Stimulated activated CD8-positive, alpha-beta memory T cell treated with anti-CD3 and anti-CD28 coated beads, Interleukin-7, amount 100 ng/mL, for 4 hours (primary cell): ENCODE data around the gene APEH.

Experiments
- DNase-seq, 2 donors: peaks; one replicate each; pipeline ENCODE4 v3.0.0-alpha.2; 2020; ENCODE audit warnings: low read depth in 2 of 2

APEH gene

DNA sequence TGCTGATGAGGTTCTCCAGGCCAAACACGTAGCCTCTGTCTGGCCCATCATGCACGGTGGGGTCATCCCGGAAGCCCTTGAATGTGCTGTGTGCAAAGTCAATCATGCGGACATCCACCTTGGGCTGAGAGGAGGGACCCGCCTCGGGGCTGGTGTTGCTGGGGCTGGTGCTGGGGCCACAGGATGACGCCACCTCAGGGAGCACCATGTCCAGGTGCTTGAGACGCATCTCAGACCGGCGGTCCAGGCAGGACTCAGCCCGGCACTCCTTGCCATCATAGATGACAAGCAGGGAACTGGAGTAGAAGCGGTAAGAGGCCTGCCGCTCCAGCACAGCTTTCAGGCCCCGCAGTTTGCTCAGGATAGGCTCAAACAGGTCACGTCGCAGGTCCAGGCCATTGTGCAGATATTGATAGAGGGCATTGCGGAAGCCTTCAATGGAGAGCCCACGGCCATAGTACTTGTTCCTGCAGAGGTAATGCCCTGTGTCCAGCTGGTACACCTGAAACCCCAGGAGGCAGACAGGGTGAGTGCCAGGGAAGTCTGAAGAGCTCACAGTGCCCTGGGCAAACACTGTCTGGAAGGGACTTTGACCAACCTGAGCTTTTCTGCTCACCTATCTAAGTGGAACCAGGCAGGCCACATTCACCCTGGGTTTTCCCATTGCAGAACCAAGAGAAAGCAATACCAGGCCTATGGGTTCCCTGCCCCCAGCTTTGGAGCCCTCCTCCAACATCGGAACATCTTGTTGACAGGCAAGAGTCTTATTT, 53.2 kb downstream of the APEH start:
- no peak for DNase-seq

DNA sequence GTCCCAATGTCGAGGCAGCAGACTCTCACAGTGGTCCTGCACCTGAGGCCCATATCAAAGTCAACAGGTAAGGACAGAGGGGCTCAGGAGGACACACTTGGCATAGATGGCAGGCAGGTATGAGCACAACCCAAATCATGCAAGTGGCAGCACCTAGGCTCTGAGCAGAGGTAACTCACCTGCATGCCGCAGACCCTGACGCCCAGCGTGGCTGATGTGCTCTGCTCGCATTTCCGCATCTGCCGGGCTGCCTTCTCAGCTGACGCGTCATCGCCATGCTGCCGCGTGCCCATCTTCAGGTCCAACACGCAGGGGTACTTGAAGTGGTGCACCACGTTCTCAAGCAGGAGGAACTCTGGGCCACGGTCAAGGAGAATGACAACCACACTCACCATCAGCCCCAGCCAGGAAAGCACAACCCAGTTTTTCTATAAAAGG, 53.8 kb downstream of the APEH start:
- no peak for DNase-seq

DNA sequence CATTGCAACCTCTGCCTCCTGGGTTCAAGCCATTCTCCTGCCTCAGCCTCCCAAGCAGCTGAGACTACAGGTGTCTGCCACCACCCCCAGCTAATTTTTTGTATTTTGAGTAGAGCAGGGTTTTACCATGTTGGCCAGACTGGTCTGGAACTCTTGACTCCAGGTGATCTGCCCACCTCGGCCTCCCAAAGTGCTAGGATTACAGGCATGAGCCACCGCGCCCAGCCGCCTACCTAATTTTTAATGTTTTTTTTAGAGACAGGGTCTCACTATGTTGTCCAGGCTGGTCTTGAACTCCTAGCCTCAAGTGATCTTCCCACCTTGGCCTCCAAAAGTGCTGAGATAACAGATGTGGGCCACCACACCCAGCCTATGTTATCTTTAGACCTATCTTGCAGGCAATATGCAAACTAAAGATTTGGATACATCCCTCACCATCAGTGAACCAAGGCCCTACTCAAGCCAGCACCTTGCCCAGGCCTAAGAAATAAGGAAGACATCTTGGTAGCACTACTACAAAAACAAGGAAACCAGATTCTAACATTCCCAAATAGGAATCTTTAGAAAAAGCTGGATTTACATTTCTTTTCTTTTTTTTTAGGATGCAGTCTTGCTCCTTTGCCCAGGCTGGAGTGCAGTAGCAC, 55.9 kb downstream of the APEH start:
- DNase-seq, result no peak

DNA sequence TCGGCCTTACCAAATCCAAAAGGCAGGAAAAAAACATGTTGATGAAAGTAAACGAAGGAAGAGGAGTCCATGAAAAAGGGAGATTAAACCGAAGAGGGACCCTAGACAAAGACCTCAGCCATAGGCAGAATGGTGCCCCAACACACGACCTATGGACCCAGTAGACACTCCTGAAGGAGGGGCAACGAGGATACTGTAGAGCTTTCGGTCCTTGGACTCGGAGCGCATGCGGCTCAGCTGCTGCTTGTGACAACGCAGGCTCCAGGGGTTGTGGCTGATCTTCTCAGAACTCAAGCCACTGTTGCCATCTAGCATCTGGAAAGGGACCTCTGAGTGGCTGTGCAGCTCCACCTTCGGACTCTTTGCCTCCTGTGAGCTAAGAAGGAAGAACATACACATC, 58.4 kb downstream of the APEH start:
- DNase-seq, result no peak

DNA sequence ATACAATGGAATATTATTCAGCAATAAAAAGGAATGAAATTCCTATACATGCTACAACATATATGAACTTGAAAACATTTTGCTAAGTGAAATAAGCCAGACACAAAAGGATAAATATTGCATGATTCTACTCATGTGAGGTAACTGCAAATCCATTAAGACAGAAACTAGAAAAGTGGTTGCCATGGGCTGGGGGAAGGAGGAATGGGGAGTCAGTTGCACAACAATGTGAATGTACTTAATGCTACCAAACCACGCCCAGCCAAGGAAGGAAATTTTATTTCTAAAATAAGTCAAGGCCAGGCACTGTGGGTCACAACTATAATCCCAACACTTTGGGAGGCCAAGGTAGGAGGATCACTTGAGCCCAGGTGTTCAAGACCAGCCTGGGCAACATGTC, 59.4 kb downstream of the APEH start:
- DNase-seq, result no peak
